OCI-LY7 (cell line): ENCODE measurements around the gene TRIML2. TPM values are rescaled to one million over a fixed set of nuclear protein-coding genes. Genes with fewer than 3 reads are reported as not detected.

Experiments used
- Bru-seq: library from RNA; stranded (reverse); fragments of 400-500 nt; gene quantifications from one replicate; lab custom pipeline; 2021; lab: Mats Ljungman, UMichigan
- BruChase-seq, 2 experiments: library from RNA; stranded (reverse); fragments of 400-500 nt; gene quantifications; one replicate each; lab custom pipeline; 2021; lab: Mats Ljungman, UMichigan
- BruUV-seq: library from RNA; stranded (reverse); fragments of 400-500 nt; replicated peaks from 2 replicates; lab custom pipeline; 2021; lab: Mats Ljungman, UMichigan
- CTCF ChIA-PET: fragments of 300-600 bp; sonication (Branson Sonifier 250); formaldehyde crosslinking; loops from one replicate; lab custom pipeline; 2022; ENCODE audit warnings: antibody characterized with exemption; ENCODE audit not compliant: unreplicated experiment; lab: Charles Lee
- POLR2A ChIA-PET: fragments of 300-600 bp; sonication (Branson Sonifier 250); formaldehyde crosslinking; loops from one replicate; lab custom pipeline; 2022; ENCODE audit warnings: antibody characterized with exemption; lab: Charles Lee
- DNase-seq: peaks from one replicate; pipeline ENCODE4 v3.0.0-alpha.2; 2015; ENCODE audit warnings: low spot score
- H2AFZ ChIP-seq: fragments of 200-600 bp; sonication (generic), shearing (Covaris generic); 2 replicates; pipeline ENCODE4 v1.6.1; 2014; ENCODE audit warnings: mild to moderate bottlenecking, antibody characterized with exemption, low read length, moderate library complexity
- H3K27ac ChIP-seq: fragments of 200-600 bp; sonication (generic); 2 replicates; pipeline ENCODE4 v1.5.1; 2014; ENCODE audit warnings: mixed run types, low read depth, mild to moderate bottlenecking, moderate library complexity, low read length, inconsistent platforms; ENCODE audit not compliant: poor library complexity, severe bottlenecking
- H3K36me3 ChIP-seq: fragments of 200-600 bp; sonication (generic); 2 replicates; pipeline ENCODE4 v1.6.1; 2014; ENCODE audit warnings: mild to moderate bottlenecking, antibody characterized with exemption, low read length, moderate library complexity, mixed read lengths; ENCODE audit not compliant: insufficient read depth
- H3K4me1 ChIP-seq: fragments of 200-600 bp; sonication (generic); 2 replicates; pipeline ENCODE4 v1.5.1; 2014; ENCODE audit warnings: mild to moderate bottlenecking, low read length; ENCODE audit not compliant: insufficient read depth, poor library complexity, severe bottlenecking
- H3K4me2 ChIP-seq: fragments of 200-600 bp; sonication (generic); 2 replicates; pipeline ENCODE4 v1.6.1; 2014; ENCODE audit warnings: mild to moderate bottlenecking, low read length
- H3K4me3 ChIP-seq: fragments of 200-600 bp; sonication (generic); 2 replicates; pipeline ENCODE4 v1.5.1; 2014; ENCODE audit warnings: mild to moderate bottlenecking, low read depth, low read length; ENCODE audit not compliant: poor library complexity, severe bottlenecking
- H3K79me2 ChIP-seq: fragments of 200-600 bp; sonication (generic); 2 replicates; pipeline ENCODE4 v1.6.1; 2016; ENCODE audit warnings: low read depth, mild to moderate bottlenecking, low read length, moderate library complexity, mixed read lengths; ENCODE audit not compliant: insufficient read depth
- H3K9me2 ChIP-seq: fragments of 200-600 bp; sonication (generic); 2 replicates; pipeline ENCODE4 v1.6.1; 2016; ENCODE audit warnings: mild to moderate bottlenecking, low read length, mixed read lengths; ENCODE audit not compliant: insufficient read depth
- H3K9me3 ChIP-seq: fragments of 200-600 bp; sonication (generic); 2 replicates; pipeline ENCODE4 v1.6.1; 2014; ENCODE audit warnings: mild to moderate bottlenecking, mixed run types, low read length, mixed read lengths
- H4K20me1 ChIP-seq: fragments of 200-600 bp; sonication (generic); 2 replicates; pipeline ENCODE4 v1.6.1; 2014; ENCODE audit warnings: mild to moderate bottlenecking, antibody characterized with exemption, low read length, moderate library complexity, mixed read lengths; ENCODE audit not compliant: insufficient read depth
- CTCF ChIP-seq: fragments of 200-600 bp; sonication (generic); conservative IDR thresholded peaks from 2 replicates; pipeline ENCODE4 v1.5.1; 2014; ENCODE audit warnings: mild to moderate bottlenecking, antibody characterized with exemption, low read length, moderate library complexity, mixed read lengths
- EZH2phosphoT487 ChIP-seq: fragments of 200-600 bp; sonication (generic); IDR thresholded peaks from 2 replicates; pipeline ENCODE4 v1.6.1; 2018; ENCODE audit warnings: low read depth, borderline replicate concordance, mild to moderate bottlenecking, mixed run types, antibody characterized with exemption, low read length, moderate library complexity, mixed read lengths
- intact Hi-C: fragments of 100-400 bp; cut with micrococcal nuclease; formaldehyde crosslinking; loops from one replicate; pipeline ENCODE4 v1.10.0; 2022; ENCODE audit not compliant: unreplicated experiment
- long read RNA-seq: library from polyadenylated mRNA; stranded (forward); transcript quantifications from one replicate; pipeline ENCODE4 v2.0.0, GENCODE V29; 2022
- total RNA-seq, 2 experiments: library from RNA; depleted of rRNA in 1 of 2; stranded (reverse); fragments of >200 nt in 1 of 2; shearing (Covaris generic) in 1 of 2; gene quantifications; 2 replicates each; pipeline ENCODE4 v1.2.3, GENCODE V29; 2014 to 2022

Gene TRIML2
- total RNA-seq (2014; rRNA removed; shearing (Covaris generic)) (not detected in 2 replicates), total RNA-seq (2022) (not detected in 2 replicates), Bru-seq, nascent RNA (not detected), BruChase-seq, experiment 1, labeled RNA remaining after a 6-hour chase (not detected), BruChase-seq, experiment 2, labeled RNA remaining after a 2-hour chase (percentile 7 among the genes with signal in this experiment)
- long read RNA-seq: 0 reads

GRCh38 chr4:188109157-188109755 is at the start of gene TRIML2:
TSS of gene TRIML2 (minus strand) at chr4:188109603. CDS start at chr4:188105368, 4,235 bp downstream.
- Histone ChIP-seq H3K4me3 (no peak within 1 kb of the TSS), H3K27ac (no peak within 1 kb of the TSS), H4K20me1 (no peaks in the 10 kb centered on the region), H3K9me3 (no peaks in the 10 kb centered on the region), H3K4me1 (no peaks in the 10 kb centered on the region), H3K79me2 (no peaks in the 10 kb centered on the region), H3K36me3 (no peaks in the 10 kb centered on the region), H3K4me2 (no peak within 1 kb of the TSS), H2AFZ (no peak within 1 kb of the TSS), H3K9me2 (no peaks in the 10 kb centered on the region)
- ChIA-PET CTCF (no interaction called here), POLR2A (no interaction called here)
- no TSS peak for BruUV-seq
- no peak for TF ChIP-seq CTCF
- no peak for TF ChIP-seq EZH2phosphoT487
- DNase-seq: no peak
- intact Hi-C loops: no loop called here

DNA sequence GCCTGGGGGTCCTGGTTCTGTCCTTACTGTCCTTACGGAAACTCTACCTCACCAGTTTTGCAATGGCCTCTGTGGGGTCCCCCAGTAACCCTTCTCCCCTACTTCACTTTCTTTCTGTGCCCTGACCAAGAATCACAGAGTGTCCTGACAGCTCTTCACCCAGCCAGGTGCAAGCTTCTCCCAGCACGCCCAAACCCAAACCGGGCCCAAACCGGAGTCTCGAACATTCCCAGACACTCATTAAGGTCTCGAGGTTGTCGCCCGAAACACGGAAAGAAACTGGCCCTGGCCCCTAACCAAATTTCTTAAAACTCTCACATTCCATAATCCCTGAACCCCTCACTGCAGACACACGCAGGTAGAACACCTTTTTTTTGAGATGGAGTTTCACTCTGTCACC is 48.9 kb upstream of the TRIML2 start:
- no peak overlapping the region for H3K4me2 ChIP-seq
- H2AFZ ChIP-seq: no peak overlapping the region
- intact Hi-C loops: no loop called here
- no peaks in the 10 kb centered on the region for H3K9me3 ChIP-seq
- no peak overlapping the region for H3K4me3 ChIP-seq
- H3K9me2 ChIP-seq: no peaks in the 10 kb centered on the region
- no peaks in the 10 kb centered on the region for H3K79me2 ChIP-seq
- no peak overlapping the region for H3K27ac ChIP-seq
- no peak for DNase-seq
- H4K20me1 ChIP-seq: no peaks in the 10 kb centered on the region
- TF ChIP-seq EZH2phosphoT487 (no peak), CTCF (no peak)
- CTCF ChIA-PET: no interaction called here
- H3K4me1 ChIP-seq: no peaks in the 10 kb centered on the region
- no peaks in the 10 kb centered on the region for H3K36me3 ChIP-seq
- no TSS peak for BruUV-seq
- POLR2A ChIA-PET: interaction anchor here (0.6 kb wide), 1 partner anchor 1241 kb away, joined by 3 read pairs; no protein-coding TSS in a partner anchor
